PFSK-1 (cell line): ENCODE measurements around the gene ABCC4.

Source experiments
- FOXP2 ChIP-seq: optimal IDR thresholded peaks from 2 replicates; pipeline ENCODE3; 2011; ENCODE audit warnings: borderline replicate concordance, control low read depth, inconsistent platforms; ENCODE audit not compliant: insufficient read depth; ENCODE audit errors: extremely low read length, extremely low read depth
- POLR2AphosphoS5 ChIP-seq: IDR thresholded peaks from 2 replicates; pipeline ENCODE4 v1.6.1; 2012; ENCODE audit warnings: low read depth, mild to moderate bottlenecking, control low read depth, low read length, moderate library complexity
- REST ChIP-seq, 2 experiments: IDR thresholded peaks; 2 replicates each; pipeline versions ENCODE4 v1.6.1 to v1.8.0; 2011 to 2012; ENCODE audit warnings: low read depth in 2 of 2, low read length in 2 of 2, control low read depth in 1 of 2, inconsistent platforms in 1 of 2, mild to moderate bottlenecking in 1 of 2, moderate library complexity in 1 of 2; ENCODE audit not compliant: insufficient read depth in 1 of 2
- SIN3A ChIP-seq: IDR thresholded peaks from 2 replicates; pipeline ENCODE4 v1.6.1; 2012; ENCODE audit warnings: mild to moderate bottlenecking, low read length, moderate library complexity, borderline replicate concordance; ENCODE audit not compliant: insufficient read depth
- TAF1 ChIP-seq: IDR thresholded peaks from 2 replicates; pipeline ENCODE4 v1.6.1; 2012; ENCODE audit warnings: low read length, control low read depth, borderline replicate concordance; ENCODE audit not compliant: insufficient read depth

Gene ABCC4

GRCh38 chr13:95121516-95121915, 179.7 kb downstream of the ABCC4 start:
- TF ChIP-seq POLR2AphosphoS5 (no peak), FOXP2 (no peak), REST (IDR thresholded peaks at IDR 0.05; ENCODE audit: insufficient read depth in 1 of 2, low read depth in 2 of 2, low read length in 2 of 2) (no peak), SIN3A (no peak), TAF1 (no peak)

- TF ChIP-seq FOXP2 (no peak), TAF1 (no peak), SIN3A (no peak), POLR2AphosphoS5 (no peak), REST (IDR thresholded peaks at IDR 0.05; ENCODE audit: insufficient read depth in 1 of 2, low read depth in 2 of 2, low read length in 2 of 2) (no peak)
Measured at GRCh38 chr13:95120650-95121049, 180.6 kb downstream of the ABCC4 start.

GRCh38 chr13:95118541-95119324, 182.5 kb downstream of the ABCC4 start:
- TF ChIP-seq REST (IDR thresholded peaks at IDR 0.05; ENCODE audit: insufficient read depth in 1 of 2, low read depth in 2 of 2, low read length in 2 of 2), result no peak
- no peak for TF ChIP-seq SIN3A
- no peak for TF ChIP-seq TAF1
- TF ChIP-seq POLR2AphosphoS5, result no peak
- TF ChIP-seq FOXP2, result no peak

DNA sequence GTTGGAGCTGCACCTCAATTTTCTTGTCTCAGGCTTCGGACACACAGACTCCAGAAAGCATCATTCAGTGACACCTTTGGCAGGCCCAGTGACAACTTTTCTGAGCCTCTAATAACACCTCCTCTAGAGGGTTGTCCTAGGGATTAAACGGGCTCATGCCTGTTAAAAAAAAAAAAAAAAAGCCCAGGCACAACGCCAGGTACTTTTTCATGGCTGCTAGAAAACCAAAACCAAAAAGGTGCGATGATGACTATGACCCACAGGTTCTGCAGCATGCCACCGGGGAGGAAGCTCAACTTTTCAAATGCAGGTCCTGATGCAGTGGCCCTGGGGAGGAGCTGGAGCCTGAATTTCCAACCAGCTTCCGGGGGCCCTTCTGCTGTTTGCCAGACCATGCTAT, 184.2 kb downstream of the ABCC4 start:
- no peak for TF ChIP-seq POLR2AphosphoS5
- TF ChIP-seq FOXP2, result no peak
- TF ChIP-seq TAF1, result no peak
- TF ChIP-seq REST (IDR thresholded peaks at IDR 0.05; ENCODE audit: insufficient read depth in 1 of 2, low read depth in 2 of 2, low read length in 2 of 2), result no peak
- TF ChIP-seq SIN3A, result no peak

DNA sequence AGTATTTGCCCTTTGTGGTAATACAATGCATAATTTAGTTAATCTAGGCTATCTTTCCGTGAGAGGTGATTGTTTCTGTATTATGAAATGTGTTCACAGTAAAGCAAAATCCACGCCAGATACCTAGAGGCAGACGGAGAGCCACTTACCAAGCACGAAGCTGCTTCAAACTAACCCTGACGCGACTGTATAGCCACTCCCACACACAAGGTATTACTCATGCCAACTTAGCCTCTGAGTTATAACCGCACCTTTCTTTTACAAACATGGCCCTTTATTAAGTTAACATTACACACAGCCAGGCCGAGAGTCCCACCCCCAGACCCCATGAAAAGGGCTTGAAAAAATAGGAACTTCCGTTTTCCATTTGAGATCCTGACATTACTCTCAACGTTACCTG, 185.7 kb downstream of the ABCC4 start:
- TF ChIP-seq POLR2AphosphoS5 (no peak), REST (IDR thresholded peaks at IDR 0.05; ENCODE audit: insufficient read depth in 1 of 2, low read depth in 2 of 2, low read length in 2 of 2) (no peak), SIN3A (no peak), FOXP2 (no peak), TAF1 (no peak)
